Measurements from ENCODE around the gene GALK2.
"Not testable (repeated sequence)": the region's sequence is repeated elsewhere in the genome, so short reads cannot be mapped to it uniquely, and the experiment has no call there.

The GALK2 gene

DNA sequence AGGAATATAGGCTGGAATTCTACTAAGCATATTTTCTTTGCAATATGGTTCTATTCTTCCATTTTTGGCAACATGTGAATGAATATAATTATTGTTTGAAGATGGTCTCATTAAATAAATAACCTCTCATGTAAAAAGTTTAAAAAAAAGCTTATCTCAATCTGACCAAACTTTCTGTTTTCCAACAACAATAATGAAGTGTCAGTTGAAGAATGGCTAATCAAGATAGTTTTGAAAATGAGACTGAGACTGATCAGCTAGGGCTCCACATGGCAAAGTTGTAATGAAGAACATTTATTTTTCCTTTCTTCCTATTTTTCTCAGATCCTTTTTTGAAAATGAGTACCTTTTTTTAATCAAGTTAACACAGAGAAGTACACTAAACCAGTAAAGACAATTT, 117.4 kb downstream of the GALK2 start:
- DNase-seq: no peak

GRCh38 chr15:49288391-49288790, 118.3 kb downstream of the GALK2 start:
- DNase-seq: no peak

- no peak for DNase-seq
Observed at GRCh38 chr15:49290191-49290590, 120.1 kb downstream of the GALK2 start.

- no peak for DNase-seq
Observed at GRCh38 chr15:49293941-49294340, 123.9 kb downstream of the GALK2 start.

DNA sequence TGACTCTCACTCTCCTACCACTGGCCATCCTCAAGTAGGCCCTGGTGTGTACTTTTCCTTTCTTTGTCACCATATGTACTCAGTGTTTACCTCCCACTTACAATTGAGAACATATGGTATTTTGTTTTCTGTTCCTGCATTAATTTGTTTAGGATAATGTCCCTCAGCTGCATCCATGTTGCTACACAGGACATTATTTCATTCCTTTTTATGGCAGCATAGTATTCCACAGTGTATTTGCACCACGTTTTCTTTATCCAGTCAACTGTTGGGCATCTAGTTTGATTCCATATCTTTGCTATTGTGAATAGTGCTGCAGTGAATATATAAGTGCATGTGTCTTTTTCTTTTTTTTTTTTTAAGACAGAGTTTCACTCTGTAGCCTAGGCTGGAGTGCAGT, 126.2 kb downstream of the GALK2 start:
- DNase-seq: no peak

DNA sequence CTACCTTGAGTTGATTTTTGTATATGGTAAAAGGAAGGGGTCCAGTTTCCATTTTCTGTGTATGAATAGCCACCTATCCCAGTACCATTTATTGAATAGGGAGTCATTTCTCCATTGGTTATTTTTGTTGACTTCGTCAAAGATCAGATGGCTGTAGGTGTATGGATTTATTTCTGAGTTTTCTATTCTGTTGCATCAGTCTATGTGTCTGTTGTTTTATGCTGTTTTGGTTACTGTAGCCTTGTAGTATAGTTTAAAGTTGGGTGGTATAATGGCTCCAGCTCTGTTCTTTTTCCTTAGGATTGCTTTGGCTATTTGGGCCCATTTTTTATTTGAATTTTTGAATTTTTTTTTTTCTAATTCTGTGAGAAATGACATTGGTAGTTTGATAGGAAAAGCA, 127.5 kb downstream of the GALK2 start:
- no peak for DNase-seq

GRCh38 chr15:49300856-49301255, 130.8 kb downstream of the GALK2 start:
- no peak for DNase-seq

DNA sequence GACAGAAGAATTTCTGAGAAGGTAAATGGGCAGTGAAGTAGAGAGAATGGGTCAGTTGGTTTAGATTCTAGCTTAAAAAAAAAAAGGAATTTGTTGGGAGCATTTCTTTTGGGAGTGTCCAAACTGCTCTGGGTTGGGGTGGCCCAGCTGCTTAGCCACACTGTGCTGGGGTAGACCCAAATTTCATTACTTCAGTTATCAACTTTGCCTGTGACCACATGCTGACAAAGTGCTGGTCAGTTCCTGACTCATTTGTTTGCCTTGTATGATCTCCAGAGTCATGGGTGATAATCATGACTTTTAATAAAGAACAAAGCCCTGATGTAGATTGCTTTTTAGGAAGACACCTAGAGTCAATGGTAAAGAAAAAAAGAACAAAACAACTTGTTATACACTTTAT, 131.5 kb downstream of the GALK2 start:
- no peak for DNase-seq

GRCh38 chr15:49303003-49303402, 133.0 kb downstream of the GALK2 start:
- DNase-seq: no peak

GRCh38 chr15:49306551-49306950, 136.5 kb downstream of the GALK2 start:
- DNase-seq: no peak

GRCh38 chr15:49308686-49309085, 138.6 kb downstream of the GALK2 start:
- no peak for DNase-seq

GRCh38 chr15:49309889-49310288, 139.8 kb downstream of the GALK2 start:
- DNase-seq: no peak

GRCh38 chr15:49313650-49314049, 143.6 kb downstream of the GALK2 start:
- DNase-seq: no peak

DNA sequence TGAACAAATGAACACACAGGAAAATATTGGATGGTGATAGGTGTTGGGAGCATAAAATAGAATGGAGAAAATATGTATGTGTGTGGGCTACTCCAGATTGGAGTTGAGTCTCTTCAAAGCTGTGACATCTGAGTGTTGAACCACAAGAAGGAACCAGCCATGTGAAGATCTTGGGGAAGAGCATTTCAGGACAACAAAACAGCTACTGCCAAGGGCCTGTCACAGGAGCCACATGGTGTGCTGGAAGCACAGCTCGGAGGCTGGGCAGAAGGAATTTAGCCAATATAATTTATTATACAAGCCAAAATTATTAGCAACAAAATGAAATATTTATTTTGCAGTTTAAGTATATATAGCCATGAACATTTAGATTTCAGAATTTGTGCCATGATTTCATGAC, 144.7 kb downstream of the GALK2 start:
- no peak for DNase-seq

DNA sequence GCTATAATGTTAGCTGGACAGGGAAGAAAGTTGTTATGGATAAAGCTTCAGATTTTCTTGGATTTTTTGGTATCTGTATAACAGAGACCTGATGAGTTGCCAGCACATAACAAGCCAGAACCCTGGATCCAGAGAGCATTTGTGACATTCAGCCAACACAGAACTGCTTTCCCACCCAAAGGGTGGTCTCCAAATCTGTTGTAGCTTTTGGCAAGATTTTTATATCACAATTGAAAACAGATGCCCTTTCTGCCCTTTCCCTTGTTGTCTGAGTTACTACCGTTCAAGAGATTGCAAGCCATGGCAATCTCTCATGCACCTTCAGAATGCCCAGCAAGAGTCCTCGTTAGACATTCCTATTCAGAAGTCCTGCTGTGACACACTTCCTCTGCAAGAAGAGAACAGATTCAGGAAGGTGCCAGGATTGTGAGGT, 145.4 kb downstream of the GALK2 start:
- DNase-seq: no peak

DNA sequence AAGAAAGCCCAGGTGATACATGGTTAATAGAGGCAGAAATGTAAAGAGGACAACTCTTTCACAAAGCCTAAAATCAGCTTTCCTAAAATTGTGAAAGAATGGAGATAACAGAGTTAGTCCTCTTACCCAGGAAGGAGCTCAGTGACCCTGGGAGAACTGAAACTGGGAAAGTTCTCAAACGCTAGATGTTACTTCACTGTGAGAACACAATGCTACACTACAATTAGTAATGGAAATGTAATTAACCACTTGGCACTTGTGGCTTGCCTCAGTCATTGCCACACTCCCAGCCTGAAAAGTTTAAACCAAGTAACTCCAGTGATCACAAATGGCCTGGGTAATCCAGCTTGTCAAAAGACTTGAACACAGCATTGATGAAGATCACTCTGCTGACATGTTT, 150.3 kb downstream of the GALK2 start:
- DNase-seq: no peak

GRCh38 chr15:49323207-49323606, 153.2 kb downstream of the GALK2 start:
- DNase-seq: no peak

- DNase-seq: no peak
Observed at GRCh38 chr15:49327927-49328326, 157.9 kb downstream of the GALK2 start.

GRCh38 chr15:49328941-49329340, 158.9 kb downstream of the GALK2 start:
- no peak for DNase-seq

DNA sequence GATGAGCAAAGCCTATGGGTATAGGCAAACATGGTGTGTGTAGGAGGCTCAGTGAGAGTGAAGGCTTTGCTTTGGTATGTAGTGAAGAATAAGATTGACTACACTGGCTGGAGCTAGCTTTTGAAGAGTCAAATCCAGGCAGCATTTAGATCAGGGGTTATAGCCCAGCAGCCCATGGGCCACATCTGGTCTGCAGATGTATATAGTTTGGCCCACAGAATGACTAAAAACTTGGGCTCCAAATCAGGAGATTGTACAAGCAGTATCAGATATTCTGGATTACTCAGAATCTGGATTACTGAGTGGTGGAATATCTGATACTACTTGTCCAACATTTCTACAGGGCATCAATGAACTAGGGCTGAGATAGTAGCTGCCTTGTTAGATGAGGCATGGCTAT, 160.1 kb downstream of the GALK2 start:
- no peak for DNase-seq

DNA sequence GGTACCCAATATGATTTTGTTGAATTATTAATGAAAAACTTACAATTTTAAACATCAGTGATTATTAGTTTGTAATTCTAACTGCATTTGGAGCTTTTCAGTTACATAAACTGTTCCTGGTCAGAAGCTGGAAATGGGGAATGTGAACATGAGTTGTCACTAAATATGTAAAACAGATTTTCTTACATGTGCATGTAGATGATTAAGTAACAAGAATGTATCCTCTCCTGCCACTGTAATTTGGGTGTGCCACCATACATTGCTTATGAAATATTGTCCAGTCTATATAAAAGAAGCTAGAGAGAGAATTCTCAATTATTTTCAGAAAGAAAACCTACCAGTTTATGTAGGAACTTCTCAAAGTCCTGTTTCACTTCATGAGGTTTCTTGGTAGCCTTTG, 161.4 kb downstream of the GALK2 start:
- DNase-seq: no peak

DNA sequence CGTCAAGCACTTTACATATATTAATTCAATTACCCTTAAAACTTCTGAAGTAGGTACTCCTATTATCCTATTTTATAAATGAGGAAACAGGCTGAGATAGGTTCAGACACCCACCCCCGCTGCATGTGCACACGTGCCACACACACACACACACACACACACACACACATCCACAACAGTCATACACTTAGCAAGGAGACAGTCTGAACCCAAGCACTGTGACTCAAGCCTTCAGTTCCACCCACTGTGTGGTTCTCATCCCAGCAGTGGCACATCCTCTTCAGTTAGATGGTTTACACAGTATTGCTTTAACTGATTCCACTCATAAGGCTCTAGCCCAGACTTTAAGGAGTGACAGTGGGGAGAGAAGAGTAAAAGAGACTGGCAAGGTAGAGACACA, 161.9 kb downstream of the GALK2 start:
- DNase-seq: no peak

DNA sequence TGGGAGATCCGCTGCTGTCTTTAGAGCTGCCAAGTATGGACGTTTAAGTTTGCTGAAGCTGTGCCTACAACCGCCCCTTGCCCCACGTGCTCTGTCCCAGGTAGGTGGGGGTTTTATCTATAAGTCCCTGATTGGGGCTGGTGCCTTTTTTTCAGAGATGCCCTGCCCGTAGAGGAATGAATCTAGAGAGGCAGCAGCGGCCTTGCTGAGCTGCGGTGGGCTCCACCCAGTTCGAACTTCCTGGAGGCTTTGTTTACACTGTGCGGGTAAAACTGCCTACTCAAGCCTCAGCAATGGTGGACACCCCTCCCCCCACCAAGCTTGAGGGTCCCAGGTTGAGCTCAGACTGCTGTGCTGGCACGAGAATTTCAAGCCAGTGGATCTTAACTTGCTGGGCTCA, 169.6 kb downstream of the GALK2 start:
- DNase-seq: no peak

DNA sequence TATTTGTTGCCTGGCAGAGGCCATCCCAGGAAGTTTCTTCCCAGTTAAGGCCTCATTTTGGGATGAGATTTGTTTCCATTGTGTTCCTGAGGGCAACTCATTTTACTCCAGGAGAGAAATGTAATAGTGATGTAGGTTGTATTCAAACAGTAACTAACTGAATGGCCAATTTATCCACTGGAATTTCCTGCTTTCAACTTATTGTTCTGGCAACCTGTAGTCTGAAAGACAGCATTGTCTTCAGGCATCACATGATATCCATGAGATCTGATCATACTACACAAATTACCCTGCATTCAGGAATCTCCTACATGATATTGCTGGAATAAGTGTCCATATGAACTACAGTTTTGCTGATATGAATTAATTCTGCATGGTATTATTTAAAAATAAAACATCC, 173.5 kb downstream of the GALK2 start:
- no peak for DNase-seq

DNA sequence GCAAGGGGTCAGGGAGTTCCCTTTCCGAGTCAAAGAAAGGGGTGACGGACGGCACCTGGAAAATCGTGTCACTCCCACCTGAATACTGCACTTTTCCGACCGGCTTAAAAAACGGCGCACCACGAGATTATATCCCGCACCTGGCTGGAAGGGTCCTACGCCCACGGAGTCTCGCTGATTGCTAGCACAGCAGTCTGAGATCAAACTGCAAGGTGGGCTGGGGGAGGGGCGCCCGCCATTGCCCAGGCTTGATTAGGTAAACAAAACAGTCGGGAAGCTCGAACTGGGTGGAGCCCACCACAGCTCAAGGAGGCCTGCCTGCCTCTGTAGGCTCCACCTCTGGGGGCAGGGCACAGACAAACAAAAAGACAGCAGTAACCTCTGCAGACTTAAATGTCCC, 184.4 kb downstream of the GALK2 start:
- not testable (repeated sequence) for DNase-seq

DNA sequence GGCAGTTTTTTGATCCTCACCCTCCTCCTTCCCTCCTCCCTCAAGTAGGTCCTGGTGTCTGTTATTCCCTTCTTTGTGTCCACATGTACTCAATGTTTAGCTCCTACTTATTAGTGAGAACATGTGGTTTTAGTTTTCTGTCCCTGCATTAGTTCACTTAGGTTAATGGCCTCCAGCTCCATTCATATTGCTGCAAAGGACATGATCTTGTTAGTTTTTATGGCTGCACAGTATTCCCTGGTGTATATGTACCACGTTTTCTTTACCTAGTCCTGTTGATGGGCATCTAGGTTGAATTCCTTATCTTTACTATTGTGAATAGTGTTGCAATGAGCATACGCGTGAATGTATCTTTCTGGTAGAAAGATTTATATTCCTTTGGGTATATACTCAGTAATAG, 191.3 kb downstream of the GALK2 start:
- no peak for DNase-seq
